DMS79 treated with DMSO at 0.1 percent for 48 hours (cell line): ENCODE data around the gene GRAMD2A.
"Not testable (repeated sequence)": the region's sequence is repeated elsewhere in the genome, so short reads cannot be mapped to it uniquely, and the experiment has no call there.

Experiments used
- DNase-seq: peaks from one replicate; lab custom pipeline; 2025; lab: John Stamatoyannopoulos, UW

The GRAMD2A gene

DNA sequence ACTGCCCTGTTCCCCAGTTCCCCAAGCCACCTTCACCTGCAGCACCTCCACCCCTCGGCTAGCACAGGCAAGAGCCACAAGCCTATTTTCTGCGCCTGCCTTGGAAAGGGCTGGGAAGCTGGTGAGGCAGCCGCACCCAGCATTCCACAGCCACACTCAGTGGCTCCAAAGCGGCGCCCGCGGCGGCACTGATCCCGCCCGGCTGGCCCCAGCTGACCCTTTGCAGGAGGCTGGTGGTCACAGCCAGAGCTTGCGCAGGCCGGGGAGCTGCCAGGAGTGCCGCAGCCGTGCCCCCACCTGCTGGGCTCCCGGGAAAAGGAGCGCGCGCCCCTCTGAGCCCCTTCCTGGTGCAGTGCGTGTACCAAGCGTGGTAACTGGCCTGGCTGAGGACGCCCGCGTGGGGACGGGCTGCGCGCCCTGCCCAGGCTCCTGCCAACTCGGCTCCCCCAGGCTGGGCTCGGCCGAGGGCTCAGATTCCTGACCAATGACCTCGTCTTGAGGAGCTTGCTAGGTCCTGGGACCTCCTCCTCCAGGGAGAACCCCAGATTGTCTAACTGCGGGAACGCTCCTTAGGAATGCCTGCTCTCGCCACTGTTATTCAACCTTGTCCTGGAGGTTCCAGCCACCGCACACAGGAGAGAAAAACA is 13.3 kb downstream of the GRAMD2A start:
- DNase-seq = no peak

DNA sequence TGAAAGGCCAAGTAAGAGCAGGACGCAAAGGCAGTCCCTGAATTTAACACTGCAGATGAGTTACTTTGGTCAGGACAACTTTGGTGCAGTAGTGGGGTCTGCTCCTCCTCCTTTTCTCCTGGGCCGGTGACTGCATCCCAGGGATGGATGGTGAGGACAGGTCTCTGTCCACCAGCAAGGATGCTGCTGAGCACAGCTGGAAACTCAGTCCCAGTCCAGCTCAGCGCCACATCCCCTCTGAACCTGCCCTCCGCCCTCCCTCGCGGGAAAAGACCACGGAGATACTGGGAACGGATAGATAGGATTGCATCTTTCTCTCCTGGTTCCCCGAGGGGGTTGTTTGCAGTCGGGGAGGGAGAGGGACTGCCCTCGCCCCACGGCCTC is 13.8 kb downstream of the GRAMD2A start:
- DNase-seq = no peak

DNA sequence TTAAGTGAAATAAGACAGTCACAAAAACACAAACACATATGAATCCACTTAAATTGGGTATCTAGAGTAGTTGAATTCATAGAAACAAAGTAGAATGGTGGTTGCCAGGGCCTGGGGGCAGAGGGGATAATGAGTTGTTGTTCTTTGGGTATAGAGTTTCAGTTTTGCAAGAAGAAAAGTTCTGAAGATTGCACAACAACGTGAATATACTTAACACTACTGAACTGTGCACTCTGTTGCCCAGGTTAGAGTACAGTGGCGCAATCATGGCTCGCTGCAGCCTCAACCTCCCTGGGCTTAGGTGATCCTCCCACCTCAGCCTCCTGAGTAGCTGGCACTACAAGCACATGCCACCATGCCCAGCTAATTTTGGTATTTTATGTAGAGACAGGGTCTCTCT is 14.9 kb downstream of the GRAMD2A start:
- DNase-seq = no peak

DNA sequence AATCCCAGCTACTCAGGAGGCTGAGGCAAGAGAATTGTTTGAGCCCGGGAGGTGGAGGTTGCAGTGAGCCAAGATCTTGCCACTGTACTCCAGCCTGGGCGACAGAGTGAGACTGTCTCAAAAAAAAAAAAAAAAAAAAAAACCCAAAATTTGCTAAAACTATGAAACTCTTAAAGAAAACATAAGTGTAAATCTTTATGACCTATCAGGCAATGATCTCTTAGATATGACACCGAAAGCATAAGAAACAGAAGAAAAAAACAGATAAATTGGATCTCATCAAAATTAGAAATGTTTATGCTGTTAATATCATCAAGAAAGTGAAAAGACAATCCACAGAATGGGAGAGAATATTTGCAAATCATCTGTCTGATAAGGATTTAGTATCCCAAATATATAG is 15.3 kb downstream of the GRAMD2A start:
- DNase-seq = no peak

DNA sequence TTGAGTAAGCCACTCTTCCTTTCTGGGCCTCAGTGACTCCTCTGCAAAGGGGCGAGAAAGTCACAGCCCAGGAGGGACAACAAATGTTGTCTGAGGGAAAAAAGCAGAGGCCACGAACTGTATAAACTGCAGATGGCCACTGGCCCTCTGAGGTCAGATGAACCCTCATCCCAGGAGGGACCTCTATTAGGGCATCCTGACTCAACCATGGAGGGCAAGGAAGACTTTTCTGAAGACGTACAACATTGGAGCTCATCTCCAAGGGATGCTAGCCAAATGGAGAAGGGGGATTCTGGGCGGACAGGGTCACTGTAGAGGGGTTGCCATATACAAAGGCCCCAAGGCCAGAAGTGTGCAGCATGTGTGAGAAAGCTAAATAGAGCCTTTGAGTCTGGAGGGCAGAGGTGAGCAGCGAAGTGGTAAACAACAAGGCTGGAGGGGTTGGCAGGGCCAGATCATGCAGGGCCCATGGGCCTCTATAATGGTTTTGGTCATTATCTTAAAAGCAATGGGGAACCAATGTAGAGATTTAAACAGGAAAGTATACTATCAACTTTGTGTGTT is 16.7 kb downstream of the GRAMD2A start:
- DNase-seq = no peak

DNA sequence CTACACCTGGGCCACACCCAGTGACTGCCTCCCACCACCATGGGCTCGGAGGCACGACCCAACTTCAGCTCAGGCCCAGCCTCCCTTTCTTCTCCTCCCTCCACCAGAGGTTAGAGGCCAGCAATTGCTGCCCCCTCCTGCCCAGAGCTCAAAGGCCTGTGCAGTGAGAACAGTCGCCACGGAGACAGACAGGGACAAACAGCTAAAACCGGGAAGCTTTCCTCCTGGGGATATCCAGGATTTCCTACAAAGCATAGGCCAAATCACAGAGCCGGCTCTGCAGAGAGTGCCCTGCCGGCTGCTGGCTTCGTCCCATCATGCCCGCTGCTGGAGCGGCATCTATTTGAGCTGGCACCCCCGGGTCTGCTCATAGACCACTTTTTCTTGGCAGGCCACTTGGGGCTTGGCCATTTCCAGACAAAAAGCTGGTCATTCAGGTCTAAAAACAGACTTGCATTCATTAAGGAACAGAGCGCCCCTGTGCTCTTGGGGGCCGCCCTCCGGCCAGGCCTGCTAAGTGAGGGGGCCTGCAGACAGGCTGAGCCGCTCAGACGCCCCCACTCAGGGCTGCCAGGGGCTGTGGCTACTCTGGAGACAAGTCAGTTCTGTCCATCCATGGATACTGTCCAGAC is 17.5 kb downstream of the GRAMD2A start:
- no peak for DNase-seq

DNA sequence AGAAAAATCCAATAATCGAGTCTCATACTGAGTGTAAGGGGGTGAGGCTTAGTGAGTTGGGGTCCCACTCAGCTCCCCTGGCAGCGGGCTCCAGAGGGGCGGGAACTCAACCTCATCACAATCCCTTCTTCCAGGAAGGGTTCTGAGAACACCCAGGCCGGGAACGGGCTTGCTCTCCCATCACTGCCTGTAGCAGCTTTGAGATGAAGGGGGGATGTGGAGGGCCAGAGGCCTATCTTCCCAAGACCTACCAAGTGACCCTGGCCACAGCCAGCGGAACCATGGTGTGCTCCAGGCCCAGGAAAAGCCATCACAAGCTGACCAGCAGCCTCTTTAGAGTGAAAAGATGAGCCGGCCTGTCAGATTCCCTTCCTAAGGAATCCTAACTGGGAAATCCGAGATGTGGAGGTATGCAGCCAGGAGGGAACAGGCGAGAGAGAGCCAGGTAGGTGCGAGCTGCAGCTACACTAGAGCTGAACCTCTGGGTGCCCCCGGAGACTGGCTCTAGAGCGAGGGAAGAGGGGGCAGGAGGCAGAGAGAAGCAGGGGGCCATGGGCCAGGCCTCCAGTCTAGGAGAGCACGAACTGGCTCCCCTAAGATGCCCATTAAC is 18.5 kb downstream of the GRAMD2A start:
- DNase-seq = no peak

DNA sequence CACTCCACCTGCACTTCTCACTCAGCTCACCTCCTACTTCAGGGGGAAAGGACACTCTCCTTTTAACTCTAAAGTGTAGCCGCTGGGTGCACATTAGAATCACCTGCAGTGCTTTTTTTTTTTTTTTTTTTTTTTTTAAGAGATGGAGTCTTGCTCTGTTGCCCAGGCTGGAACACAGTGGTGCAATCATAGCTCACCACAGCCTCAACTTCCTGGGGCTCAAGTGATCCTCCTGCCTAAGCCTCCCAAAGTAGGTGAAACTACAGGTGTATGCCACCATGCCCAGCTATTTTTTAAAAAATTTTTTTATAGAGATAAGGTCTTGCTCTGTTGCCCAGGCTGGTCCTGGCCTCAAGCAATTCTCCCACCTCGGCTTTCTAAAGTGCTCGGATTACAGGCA is 20.8 kb downstream of the GRAMD2A start:
- DNase-seq = no peak

DNA sequence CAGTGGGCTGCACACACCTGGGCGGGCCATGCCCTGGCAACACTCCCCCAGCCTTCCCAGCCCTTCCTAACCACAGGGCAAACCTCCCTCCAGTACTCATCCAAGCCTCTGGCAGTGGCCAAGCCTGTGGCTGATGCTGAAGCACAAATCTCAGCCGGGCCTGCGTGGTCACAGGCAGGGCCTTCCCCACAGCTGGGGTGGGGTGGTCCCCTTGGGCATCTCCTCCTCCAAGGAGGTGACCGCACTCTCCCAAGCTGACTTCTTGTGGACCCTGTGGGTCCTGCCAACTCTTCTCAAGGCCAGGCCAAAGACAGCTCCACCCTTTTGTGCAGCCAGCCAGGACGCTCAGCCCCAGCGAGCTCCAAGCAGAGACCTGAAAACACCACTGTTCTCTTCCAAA is 21.4 kb downstream of the GRAMD2A start:
- no peak for DNase-seq

DNA sequence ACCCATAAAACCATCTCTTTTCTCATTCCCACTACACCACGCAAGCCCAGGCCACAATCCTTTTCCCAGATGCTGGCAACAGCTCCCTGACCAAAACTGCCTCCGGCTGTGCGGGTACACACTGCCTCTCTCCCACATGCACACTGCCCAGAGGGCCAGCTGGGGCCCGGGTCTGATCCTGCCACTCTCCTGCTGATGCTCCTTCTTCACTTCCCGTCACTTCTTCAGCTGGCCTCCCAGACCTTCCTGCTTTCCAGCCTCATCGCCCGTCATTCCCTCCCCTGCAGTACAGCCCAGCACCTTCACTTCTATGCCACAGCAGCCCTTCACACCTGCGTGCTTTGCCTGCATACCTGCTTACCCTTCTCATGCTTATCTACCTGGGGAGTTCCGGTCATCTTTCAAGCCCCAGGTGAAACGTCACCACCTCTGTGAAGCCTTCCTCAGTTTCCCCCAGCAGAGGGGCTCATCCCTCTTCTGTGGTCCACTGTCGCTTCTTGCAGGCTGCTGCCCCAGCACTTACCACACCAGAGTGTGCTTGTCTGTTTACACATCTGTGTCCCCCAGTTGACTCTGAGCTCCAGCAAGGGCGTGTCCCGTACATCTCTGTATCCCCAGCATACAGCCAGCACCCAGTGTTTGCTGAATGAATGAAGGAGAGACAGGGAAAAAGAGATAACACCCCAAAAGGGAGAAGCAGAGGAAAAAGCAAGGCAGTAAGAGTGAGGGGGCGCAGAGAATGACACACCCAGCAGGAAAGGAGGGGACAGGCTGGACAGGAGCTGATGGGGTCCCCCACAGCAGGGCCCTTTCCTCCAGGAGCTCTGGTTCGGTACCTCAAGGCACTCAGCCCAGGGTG is 22.2 kb downstream of the GRAMD2A start:
- DNase-seq = no peak

DNA sequence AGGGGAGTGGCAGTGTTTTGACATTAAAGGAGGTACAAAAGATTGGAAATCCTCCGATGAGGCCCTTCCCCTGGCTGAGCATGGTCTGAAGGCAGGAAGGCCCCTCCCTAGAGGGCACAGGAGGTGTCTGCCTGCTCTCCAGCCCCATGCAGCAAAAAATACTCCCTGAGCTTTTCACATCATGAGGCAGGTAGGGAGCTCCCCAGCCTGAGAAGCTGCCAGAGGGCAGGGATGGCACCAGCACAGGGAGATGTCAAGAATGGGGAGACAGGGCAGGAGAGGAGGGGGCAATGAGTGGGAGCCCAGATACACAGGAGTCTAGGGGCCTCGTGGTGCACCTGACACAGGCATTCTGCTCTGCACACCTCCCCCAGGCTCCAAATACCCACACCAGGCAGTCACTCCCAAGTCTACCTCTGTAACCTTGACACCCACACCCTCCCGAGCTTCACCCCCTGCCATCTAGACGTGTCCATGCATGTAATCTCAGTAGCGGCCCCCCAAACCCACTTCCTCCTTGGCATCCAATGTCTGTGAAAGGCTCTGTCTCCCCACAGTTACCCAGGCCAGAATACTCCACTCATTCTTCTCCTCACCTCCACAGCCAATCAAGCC is 22.9 kb downstream of the GRAMD2A start:
- DNase-seq = no peak

DNA sequence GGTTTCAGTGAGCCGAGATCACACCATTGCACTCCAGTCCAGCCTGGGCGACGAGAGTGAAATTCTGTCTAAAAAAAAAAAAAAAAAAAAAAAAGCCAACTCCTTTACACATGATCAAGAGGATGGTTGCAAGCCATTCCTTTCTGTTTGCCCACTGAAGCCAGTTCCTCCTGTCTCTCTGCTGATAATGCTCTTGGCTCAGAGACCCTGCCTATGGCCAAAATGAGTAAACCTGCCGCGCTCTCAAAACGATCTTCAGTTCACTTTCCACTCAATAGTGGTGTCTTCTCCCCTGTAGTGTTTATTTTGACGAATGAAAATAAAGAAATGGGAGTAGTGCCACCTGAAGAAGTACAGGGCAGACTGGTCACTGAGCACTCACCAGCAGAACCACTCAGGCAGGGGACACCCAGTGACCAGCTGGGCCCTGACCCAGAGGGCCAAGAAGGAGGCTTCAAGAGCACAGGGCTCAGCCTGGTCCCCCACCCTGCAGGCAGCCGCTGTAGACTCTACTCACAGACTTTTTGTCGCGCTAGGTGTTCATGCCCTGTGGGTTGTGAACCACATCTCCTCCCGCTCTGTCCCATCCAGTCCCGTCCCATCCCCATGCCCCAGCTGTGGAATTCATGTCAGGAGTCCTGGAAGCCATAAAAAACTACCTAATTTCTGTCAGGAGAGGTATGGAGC is 23.6 kb downstream of the GRAMD2A start:
- DNase-seq = no peak

DNA sequence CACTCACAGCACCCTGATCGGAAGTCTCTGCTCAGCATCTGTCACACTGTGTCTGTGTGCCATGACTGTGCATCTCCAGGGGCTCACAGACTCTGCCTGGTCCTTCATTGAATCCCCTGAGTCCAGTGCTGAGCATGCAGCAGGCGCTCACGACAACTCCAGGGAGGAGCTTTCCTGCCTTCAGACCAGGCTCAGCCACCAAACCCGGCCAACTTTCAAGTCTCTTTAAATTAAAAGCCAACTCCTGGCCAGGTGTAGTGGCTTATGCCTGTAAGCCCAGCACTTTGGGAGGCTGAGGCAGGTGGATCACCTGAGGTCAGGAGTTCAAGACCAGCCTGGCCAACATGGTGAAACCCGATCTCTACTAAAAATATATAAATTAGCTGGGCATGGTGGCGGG is 24.2 kb downstream of the GRAMD2A start:
- DNase-seq = no peak

DNA sequence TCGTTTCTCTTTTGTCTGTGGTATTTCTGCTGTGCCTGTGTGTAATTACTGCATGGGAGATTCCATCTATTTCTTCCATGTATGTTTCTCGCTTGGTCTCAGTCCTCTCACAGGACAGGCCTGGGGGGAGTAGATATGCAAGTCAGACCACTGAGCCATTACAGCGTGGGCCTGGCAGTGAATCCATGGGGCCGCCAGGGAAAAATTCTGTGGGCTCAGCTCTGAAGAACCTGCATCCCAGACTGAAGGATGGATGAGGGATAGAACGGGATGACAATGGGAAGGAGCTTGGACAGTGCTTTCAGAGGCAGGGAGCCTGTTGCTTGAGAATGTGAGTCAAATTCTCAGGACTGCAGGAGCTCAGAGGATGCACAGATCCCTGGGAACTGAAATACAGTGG is 24.8 kb downstream of the GRAMD2A start:
- DNase-seq = no peak

DNA sequence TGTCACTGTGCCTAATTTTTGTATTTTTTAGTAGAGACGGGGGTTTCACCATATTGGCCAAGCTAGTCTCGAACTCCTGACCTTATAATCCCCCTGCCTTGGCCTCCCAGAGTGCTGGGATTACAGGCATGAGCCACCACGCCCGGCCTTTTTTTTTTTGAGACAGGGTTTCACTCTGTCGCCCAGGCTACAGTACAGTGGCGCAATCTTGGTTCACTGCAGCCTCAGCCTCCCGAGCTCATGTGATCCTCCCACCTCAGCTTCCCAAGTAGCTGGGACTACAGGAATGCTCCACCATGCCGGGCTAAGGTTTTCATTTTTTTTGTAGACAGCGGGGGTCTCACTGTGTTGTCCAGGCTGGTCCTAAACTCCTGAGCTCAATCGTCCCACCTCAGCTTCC is 25.6 kb downstream of the GRAMD2A start:
- DNase-seq = not testable (repeated sequence)

DNA sequence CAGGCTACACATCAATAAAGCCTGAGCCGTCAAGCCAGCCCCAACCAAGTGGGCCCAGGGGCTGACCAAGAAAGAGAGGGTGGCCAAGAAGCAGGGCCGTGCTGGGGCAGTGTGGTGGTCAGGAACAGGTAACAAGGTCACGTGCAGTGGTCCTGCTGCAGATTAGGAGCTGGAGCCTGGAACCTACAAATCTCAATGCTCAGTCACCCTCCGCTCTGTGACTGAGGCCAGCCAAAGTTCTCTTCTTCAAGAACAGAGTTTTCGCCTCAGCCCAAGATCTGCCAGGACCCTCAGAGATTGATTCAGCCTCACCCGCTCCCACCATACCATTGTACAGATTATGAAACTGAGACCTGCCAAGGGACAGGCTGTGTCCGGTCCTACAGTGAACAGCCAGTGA is 26.9 kb downstream of the GRAMD2A start:
- DNase-seq = no peak

DNA sequence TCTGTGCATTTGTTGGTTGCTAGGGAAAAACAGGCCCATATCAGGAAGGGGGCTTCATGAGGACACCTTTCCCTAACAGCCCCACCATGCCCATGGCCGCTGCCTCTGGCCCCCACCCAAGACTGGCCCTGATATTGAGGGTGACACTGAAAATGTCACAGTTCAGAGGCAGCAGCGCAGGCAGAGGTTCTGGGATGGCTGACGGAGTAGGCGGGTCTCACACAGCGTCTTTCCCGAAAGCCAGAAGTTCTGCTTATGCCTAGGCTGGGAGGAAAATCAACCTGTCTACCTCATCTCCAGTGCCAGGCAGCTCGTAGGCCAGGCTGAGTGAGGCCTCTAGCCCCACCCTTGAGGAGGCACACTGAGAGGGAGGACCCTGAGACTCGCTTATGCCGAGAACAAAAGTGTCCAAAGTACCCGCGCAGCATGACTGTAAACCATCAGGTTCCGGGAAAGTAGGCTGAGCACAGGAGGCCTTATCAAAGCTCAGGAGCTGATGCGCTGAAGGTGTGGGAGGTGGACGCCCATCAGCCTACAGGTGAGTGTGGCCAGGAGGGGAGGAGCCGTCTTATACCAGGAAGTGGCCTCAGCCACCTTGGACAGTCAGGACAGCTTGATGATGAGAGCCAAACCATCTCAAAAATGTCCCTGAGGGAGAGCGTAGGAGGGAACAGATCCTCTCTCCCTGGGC is 27.5 kb downstream of the GRAMD2A start:
- DNase-seq = no peak

DNA sequence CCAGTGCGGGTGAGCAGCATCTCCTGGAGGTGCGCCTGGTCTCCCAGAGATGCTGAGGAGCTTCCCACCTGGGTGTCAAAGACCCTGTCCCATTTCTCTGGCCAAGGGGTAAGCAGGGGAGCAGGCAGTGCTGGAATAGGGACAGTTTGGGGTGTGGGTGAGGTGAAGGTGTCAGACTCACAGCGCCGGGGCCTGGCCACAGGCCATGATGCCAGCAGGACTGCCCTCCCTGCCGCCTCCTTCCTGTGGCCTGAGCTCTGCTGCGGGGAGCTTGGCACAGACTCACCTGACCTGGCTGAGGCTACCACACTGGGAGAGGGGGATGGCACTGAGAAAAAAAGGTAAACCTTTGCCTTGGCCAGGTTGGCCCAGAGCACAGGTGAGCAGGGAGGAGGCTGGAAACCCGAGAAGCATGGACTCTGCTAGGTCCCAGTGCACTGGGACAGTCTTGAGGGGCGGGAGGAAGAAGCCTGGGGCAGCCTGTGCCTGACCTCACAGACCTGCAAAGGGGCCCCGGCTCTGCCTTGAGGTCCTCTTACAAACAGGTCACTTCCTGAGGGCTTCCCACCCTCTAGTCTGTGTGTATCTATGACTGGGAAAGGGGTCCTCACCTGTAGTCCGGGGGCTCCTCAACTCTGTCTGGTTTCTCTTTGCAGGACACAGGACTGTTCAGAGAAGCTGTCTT is 28.2 kb downstream of the GRAMD2A start:
- no peak for DNase-seq

DNA sequence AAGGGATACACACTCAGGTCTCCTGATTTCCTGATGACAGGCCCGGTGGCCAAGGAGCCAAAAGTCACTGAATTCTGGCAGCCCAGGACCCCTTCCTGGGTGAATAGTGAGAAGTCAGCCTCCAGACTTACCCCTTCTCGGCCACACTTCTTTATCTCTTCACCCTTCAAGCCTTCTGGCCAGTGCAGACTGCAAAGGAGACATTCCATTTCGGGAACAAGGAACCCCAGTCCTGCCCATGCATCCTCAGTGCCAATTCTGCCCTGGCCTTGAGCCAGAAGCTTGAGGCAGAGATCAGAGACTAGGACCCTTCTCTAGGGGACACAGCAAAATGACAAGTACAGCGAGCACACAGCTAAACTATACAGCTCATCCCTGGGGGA is 28.8 kb downstream of the GRAMD2A start:
- no peak for DNase-seq

DNA sequence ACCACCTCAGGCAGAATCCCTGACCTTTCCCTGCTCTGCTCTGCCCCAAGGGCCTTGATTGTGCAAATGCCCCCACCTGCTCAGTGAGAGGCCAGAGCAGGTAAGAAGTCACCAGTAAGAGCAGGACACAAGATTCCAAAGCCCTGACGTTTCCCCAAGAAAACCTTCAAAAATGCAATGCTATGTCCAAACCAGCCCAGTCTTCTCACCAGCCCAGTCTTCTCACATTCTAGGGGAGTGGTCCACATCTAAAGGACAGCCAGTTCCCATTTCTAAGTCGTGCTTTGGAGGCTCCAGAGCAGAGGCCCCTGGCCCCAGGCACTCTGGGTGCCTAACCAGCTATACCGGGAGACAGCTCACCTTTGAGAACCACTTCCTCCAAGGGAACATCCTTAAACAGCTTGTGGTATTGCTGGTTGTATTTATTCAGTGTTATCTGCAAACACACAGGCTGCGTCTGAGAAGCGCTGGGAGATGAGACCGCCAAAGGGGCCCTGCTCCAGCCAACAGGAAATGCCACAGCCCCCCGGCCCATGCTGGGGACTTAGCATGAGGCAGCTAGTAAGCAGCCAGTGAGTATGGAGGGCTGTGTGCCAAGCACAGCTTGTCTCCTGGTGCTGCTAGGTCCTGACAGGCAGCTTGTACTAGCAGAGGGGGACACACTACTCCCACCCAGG is 29.3 kb downstream of the GRAMD2A start:
- no peak for DNase-seq
